ENCODE measurements around the gene PLXDC2.

The PLXDC2 gene

DNA sequence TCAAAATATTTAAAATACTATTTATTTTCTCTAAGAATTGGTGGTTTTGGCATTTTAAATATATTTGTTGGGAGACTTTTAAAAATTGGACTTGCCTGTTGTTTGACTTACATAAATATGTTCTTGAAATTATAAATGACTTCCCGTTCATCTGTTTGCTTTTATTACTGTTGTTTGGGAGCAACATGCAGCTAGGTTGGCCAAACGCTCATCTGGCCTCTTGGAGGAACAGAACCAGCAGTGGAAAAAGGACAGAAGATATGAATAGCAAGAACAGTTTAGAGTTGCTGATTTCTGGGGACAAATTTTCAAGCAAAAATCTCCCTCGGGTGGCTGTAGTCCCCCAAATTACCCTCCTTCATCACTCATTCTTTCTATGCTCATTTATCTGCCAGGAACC lies 41.6 kb downstream of the PLXDC2 start:
- no peak for DNase-seq (ENCODE audit: low read depth in 2 of 3, low spot score in 2 of 3)

DNA sequence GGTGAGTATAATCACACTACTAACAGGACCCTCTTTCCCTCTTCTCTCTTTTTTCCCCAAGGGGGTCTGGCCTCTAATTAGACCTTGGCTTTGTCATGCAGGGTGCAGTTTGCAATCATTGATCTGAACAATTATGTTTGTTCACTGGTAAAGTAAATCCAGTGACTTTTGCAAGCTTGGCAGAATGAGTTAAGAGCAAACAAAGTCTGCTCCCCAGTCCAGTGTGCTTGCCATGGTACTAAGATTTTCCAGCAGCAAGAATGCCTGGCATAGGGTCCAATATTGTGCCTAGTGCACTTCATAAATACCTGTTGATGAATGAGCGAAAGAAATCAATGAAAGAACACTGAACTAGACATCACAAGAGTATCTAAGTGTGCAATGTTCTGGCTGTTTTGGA lies 43.9 kb downstream of the PLXDC2 start:
- no peak for DNase-seq (ENCODE audit: low read depth in 2 of 3, low spot score in 2 of 3)

DNA sequence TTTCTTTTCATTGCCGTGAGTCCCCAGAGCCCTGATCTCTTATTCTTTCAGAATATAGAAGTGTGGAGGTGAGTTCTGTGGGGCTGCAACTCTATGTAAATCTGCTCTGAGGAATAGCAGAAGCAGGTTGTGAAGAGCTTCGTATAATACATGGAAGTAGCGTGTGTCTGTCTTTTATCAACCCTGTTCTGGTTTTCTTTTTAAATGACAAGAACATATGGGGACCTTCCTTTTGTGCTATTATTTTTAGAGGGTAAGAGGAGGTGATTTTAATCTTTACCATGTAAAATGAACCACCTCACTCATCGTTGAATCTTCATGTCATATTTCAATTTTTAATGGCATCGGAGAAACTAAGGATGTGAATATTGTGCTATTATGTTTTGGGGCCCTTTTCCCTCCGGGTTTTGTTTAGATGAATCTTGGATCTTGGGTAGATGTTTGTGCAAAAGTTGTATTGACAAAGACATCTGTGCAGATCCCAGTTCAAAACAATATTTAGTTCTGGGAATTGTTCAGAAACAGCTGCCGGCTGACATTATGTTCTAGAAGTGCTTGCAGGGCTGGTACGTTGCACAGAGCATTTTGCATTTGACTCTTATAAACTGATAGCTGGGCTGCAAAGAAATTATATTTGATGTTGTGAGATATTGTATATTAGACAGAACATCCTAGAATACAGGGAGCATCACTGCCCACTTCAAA lies 46.7 kb downstream of the PLXDC2 start:
- no peak for DNase-seq (ENCODE audit: low read depth in 2 of 3, low spot score in 2 of 3)

DNA sequence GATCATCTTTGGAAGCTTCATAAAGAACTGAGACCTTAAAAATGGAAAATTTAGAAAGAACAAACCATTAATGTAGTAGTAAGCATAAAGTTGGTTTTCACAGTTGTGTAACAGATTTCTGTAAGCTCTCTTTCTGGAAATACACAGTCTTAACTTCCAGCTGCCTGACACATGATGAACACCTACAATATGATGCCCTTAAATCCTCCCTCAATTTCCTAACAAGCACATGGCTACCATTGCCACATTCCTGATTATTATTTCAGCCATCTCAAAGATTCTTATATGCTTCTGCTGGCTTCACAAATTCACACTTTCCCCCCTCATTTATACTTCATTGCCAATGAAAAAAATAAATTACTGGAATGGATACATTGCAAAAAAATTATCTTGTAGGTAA lies 49.4 kb downstream of the PLXDC2 start:
- DNase-seq (ENCODE audit: low read depth in 2 of 3, low spot score in 2 of 3), result no peak

DNA sequence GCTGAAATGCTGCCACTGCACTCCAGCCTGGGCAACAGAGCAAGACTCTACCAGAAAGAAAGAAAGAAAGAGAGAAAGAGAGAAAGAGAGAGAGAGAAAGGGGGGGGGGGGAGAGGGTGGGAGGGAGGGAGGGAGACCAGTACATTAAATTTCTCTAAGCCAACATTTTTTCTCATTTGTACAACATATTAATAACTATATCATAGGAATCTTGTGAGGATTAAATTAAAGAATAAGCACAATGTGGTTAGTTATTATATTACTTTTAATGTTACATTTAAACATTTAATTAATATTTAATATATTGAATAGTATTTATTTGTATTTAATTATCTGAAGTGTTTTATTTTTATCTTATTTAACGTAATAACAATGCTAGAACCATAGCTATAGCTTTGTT lies 53.1 kb downstream of the PLXDC2 start:
- no peak for DNase-seq (ENCODE audit: low read depth in 2 of 3, low spot score in 2 of 3)

DNA sequence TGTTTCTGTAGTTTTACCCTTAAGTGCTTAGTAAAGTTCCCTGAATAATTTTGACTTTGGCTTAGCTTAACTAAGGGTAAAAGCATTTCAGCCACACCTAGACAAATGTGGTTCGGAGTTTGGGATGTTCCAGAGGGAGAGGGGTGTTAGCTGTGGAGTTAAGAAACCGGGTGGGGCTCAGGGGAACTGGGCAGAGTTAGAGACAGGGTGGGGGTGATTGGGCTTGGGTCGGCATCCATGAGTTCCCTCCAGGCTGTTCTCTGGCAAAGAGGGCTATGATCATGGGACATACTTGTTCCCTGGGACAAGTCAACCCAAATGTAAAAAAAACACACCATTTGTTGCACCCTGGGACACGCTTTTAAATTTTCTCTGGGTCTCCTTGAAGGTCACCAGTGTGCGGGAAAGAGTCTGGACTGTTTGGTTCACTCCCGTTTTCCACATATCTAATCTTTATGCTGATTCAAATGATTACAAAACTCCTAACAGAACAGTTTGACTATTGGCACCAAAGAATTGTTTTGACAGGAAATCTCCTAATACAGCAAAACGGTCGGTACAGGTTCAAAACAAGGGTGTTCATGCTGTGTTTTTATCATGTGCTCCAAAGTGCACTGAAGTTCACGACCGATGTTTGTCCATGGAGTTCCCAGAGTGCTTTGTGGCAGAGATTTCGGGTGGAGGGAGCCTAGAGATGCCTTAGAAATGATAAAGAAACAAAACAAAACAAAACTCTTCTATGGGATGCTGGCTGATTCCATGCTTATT lies 56.5 kb downstream of the PLXDC2 start:
- no peak for DNase-seq (ENCODE audit: low read depth in 2 of 3, low spot score in 2 of 3)

DNA sequence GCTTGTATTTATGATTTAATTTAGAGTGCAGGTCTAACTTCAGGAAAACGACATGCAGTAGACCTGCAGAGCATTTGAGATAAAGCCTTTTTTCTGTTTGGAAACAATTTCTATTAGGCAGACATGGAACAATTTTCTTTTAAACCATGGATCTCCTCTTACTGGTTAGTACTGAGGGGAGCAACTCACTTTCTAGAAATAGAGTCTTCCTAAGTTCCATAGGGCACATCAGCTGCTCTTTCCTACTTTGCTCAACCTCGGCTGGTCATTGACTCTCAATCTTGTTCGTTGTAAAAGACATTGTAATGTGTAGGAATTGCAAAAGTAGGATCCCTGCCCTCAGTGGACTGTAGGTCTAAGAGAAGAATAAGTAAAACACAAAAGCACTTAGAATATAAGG lies 58.0 kb downstream of the PLXDC2 start:
- no peak for DNase-seq (ENCODE audit: low read depth in 2 of 3, low spot score in 2 of 3)

DNA sequence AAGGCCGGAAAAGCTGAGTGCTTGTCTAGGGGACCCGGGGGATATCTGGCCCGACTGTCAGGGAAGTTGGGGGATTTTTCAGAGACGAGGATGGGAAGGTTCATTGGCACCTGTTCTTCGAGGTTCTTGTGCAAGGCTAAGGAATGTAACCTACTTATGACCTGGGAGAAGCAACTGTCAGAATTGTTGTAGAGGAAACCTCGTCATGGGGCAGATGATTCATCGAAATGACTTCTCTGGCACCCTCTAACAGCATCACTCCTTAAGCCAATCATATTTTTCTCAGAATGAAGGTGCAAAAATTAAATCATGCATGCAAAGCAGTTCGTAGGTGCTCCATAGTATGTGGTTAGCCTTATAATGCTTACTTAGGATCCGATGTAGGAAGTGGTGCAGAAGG lies 58.6 kb downstream of the PLXDC2 start:
- DNase-seq (ENCODE audit: low read depth in 2 of 3, low spot score in 2 of 3), result no peak

DNA sequence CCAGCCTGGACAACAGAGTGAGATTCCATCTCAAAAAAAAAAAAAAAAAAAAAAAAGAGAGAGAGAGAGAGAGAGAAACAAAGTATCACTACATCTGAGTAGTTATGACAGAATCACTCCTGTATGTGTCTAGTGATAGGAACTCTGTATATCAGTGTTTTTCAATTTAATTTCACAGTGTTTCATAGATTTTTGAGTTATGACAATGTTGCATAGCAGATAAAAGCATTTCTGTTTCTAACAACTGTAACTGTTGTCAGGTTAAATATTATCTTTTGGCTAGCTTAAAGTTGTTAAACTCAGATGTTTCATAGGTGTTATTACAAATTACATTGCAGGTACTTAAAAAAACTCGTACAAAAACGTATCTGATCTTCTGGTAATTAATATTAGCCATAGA lies 60.3 kb downstream of the PLXDC2 start:
- DNase-seq (ENCODE audit: low read depth in 2 of 3, low spot score in 2 of 3), result no peak

DNA sequence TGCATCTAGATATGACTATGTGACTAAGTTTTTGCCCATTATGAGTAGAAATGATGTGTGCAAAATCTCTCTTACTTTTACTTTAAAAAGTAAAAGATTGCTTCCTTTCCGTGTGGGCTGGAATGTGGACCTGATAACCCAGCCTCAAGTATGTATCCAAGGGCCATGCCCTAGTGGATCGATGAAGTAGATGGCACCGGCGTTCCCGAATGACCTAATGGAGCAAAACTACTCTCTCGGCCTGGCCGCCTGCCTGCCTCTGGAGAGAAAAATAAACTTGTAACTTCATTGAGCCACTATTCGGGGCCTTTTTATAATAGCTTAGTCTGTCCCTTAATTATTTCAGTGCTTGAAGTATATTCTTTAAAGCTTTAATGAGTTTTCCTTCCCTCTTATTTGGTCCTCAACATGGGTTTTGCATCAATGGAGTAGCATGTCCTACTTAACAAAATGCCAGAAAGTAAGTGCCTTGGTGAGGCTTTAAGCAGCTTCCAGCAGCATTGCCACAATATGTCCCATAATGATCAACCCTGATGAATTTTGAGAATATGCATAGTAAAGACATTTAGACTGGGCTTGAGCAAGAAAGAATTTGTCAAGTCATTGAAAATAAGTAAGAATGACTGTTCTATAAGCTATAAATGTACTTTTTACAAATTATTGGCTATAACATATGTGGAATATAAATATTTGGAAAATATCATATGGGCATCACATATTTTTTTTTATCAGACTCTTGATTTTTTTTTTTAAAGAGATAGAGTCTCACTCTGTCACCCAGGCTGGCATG lies 61.4 kb downstream of the PLXDC2 start:
- DNase-seq (ENCODE audit: low read depth in 2 of 3, low spot score in 2 of 3), result no peak

DNA sequence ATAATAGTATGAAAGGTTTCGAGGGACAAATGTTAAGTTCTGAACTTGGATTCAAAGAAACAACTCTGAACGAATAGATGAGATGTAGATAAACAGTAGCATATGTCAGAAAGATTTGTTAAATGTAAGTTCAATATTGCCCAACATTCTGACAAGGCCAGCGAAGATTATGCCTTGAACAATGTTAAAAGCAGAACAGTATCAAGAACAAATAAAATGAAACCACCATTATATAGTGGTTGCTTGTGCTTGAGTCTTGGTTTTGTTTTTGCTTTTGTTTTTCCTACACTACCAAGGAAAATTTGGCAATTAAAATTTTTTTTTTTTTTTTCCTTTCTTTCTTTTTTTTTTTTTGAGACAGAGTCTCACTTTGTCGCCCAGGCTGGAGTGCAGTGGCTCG lies 66.4 kb downstream of the PLXDC2 start:
- no peak for DNase-seq (ENCODE audit: low read depth in 2 of 3, low spot score in 2 of 3)

DNA sequence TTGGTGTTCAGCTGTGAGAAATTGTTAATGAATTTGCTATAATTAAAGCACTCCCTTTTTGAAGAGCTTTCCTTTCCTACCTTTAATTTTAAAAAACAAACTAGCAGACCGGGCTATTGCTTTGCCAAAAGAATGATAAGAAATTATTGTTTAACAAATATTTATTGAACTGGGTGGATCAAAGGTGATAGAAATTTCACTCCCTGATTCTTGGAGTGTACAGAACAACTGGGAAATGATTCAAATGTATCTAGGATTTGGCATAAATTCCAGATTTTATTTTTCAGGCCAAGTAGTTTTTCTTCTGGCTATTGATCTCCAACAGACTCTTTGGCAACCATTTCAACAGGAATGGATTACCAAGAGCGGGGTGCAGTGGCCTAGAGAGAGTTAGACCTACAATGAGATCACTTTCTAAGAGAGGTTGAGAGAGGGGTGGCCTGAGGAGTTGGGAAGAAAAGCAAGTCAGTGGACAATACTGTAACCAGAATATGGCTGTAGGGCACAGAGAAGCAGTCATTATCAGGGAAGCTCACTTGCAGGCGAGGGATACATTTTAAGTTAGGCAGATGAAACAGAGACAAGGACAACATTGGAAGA lies 71.9 kb downstream of the PLXDC2 start:
- DNase-seq (ENCODE audit: low read depth in 2 of 3, low spot score in 2 of 3), result no peak

DNA sequence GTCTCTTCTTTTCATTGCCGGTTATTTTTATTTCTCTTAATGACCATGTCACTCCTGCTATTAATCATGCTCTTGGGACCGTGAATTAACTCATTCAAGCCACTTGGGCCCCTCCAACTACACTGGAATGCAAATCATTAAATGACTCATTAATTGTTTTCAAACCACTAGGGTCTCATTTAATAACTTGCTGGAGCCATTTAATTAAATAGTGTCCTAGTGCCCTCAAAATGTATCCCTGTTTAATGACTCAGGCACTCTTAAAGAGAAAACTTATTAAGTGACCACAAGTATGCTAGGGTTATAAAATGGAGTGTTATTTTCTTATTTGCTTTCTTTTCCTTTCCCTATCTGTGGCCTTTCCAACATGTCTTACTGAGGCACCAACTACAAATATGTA lies 73.0 kb downstream of the PLXDC2 start:
- no peak for DNase-seq (ENCODE audit: low read depth in 2 of 3, low spot score in 2 of 3)

DNA sequence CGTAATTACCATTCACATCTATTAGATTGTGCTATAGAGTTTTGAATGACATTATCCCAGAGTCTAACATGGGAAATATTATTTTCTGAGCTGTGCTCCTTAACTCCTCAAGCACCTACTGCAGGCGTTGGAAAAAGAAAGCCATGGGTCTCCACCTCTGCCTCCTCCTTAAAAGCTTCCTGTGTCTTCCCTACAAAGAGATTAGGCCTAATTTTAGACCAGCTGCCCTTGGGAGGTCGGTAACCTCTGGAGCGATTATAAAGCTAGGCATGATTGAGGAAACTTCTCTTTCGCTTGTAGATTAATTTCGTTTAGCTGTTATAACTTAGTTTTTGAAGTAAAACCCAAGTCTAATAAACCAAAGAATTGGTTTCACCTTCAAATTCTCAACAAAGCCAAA lies 75.2 kb downstream of the PLXDC2 start:
- no peak for DNase-seq (ENCODE audit: low read depth in 2 of 3, low spot score in 2 of 3)

DNA sequence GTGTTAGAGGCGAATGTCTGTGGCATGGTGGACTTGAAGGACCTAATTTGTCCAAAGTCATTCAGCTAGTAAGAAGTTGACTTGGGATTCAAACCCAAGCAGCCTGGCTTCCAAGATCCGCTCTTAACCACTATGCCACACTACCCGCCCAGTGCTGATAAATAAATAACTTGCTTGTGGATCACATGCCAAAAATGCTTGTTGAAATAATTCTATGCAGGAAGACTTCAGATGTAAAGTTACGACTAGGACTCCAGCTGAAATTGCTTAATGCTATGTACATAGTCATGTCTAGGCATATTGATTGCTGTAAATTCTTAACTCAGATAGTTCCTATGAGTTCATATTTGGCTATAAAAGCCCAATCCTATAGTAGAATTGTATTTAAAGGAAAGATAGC lies 76.0 kb downstream of the PLXDC2 start:
- DNase-seq (ENCODE audit: low read depth in 2 of 3, low spot score in 2 of 3), result no peak

DNA sequence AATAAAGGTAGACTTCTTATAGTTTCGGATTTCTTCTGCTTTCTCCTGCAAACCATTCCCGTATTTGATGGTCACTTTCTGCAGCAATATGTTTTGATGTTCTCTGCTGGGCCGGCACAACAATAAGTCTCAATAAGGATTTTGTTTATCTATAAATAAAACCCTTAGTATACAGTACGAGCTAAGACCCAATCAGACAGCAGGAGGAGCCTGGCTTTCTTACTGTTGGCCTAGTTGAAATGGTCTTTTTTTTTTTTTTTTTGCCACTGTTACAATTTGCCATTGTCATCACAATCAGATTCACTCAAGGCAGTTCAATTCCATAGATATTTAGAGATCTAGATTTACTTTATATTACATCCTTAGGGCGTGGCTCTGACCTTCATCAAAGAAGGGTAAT lies 76.4 kb downstream of the PLXDC2 start:
- no peak for DNase-seq (ENCODE audit: low read depth in 2 of 3, low spot score in 2 of 3)

DNA sequence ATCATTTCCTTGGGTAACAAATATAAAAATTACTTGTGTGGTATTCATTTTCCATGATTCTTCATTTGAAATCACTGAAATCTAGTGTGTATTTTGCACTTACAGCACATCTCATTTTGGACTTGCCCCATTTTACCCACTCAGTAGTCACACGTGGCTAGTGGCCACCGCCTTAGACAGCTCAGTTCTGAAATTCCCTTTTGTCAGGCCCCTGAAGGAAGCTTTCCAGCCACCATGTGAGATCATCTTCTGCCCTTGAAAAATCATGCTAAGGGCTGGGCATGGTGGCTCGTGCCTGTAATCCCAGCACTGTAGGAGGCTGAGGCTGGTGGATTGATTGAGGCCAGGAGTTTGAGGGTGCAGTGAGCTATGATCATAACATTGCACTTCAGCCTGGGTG lies 79.3 kb downstream of the PLXDC2 start:
- DNase-seq (ENCODE audit: low read depth in 2 of 3, low spot score in 2 of 3), result no peak

DNA sequence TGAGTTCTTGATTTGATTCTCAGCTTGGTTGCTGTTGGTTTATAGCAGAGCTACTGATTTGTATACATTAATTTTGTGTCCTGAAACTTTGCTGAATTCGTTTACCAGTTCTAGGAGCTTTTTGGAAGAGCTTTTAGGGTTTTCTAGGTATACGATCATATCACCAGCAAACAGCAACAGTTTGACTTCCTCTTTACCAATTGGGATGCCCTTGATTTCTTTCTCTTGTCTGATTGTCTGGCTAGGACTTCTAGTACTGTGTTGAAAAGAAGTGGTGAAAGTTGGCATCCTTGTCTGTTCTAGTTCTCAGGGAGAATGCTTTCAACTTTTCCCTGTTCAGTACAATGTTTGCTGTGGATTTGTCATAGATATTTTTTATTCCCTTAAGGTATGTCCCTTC lies 86.2 kb downstream of the PLXDC2 start:
- no peak for DNase-seq (ENCODE audit: low read depth in 2 of 3, low spot score in 2 of 3)

DNA sequence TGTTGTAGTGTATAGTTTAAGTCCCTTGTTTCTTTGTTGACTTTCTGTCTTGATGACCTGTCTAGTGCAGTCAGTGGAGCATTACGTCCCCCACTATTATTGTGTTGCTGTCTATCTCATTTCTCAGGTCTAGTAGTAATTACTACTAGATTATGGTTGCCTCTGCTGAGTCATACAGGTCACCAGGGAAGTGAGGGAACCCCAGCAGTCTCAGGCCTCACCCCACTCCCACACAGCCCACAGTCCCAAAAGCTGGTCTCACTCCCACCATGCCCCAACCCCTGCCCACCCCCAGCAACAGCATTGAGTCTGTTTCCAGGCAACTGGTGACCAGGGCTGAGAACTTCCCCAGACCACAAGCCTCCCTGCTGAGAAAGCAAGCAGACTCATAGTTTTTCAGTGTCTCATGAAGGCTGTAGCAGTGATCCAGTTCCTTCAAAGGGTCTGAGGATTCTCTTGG lies 88.0 kb downstream of the PLXDC2 start:
- no peak for DNase-seq (ENCODE audit: low read depth in 2 of 3, low spot score in 2 of 3)

DNA sequence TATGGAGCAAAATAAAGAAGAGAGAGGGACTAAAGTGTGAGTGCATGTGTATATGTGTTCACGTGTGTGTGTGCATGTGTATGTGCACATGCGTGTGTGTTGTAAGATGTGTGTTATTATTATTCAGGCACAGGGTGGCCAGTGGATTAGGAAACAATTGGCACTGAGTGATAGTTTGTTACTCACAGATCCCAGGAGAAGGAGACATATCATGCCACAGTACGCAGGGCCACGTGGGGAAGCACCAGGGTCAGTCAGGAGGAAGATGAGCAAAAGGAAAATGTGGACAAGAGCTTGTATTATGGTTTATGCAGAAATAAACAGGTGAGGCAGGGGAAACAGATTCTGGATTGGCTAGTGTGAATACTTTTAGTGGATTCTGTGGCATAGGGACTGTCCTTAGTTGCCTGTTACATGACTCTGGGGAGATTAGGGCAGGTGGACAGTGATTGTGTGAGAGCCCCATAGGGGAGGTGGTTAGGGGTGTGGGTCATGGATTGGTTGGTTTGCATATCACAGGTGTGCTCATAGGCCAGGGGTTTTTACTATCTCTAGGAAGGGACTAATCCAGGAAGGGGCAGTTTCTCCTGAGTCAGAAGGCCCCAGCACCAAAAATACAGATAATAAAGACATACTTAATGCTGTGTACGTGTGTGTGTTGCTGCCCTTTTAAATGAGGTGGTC lies 90.0 kb downstream of the PLXDC2 start:
- DNase-seq (ENCODE audit: low read depth in 2 of 3, low spot score in 2 of 3), result no peak

All from activated CD8-positive, alpha-beta memory T cell treated with anti-CD3 and anti-CD28 coated beads for 48 hours (primary cell).